ENCODE data around the gene RAB3IL1. TPM values are rescaled to one million over a fixed set of nuclear protein-coding genes. Genes with fewer than 3 reads are reported as not detected.
"Not testable (repeated sequence)": the region's sequence is repeated elsewhere in the genome, so short reads cannot be mapped to it uniquely, and the experiment has no call there.

The RAB3IL1 gene
- polyA plus RNA-seq, 1 donor = 18.7 TPM

- DNase-seq = no peak
Observed at GRCh38 chr11:61885784-61886580, 31.4 kb downstream of the RAB3IL1 start.

- no peak for DNase-seq
Observed at GRCh38 chr11:61885166-61885778, 32.1 kb downstream of the RAB3IL1 start.

- no peak for DNase-seq
Observed at GRCh38 chr11:61883947-61884346, 33.4 kb downstream of the RAB3IL1 start.

- no peak for DNase-seq
Observed at GRCh38 chr11:61883327-61883726, 34.0 kb downstream of the RAB3IL1 start.

- DNase-seq = no peak
Observed at GRCh38 chr11:61882879-61883278, 34.5 kb downstream of the RAB3IL1 start.

- not testable (repeated sequence) for DNase-seq
Observed at GRCh38 chr11:61882267-61882666, 35.1 kb downstream of the RAB3IL1 start.

- no peak for DNase-seq
Observed at GRCh38 chr11:61881397-61881796, 36.0 kb downstream of the RAB3IL1 start.

- no peak for DNase-seq
Observed at GRCh38 chr11:61880454-61880853, 36.9 kb downstream of the RAB3IL1 start.

GRCh38 chr11:61880031-61880430 lies 37.3 kb downstream of the RAB3IL1 start:
- no peak for DNase-seq

- no peak for DNase-seq
Observed at GRCh38 chr11:61879152-61879551, 38.2 kb downstream of the RAB3IL1 start.

- DNase-seq = no peak
Observed at GRCh38 chr11:61875698-61876097, 41.7 kb downstream of the RAB3IL1 start.

- no peak for DNase-seq
Observed at GRCh38 chr11:61874853-61875252, 42.5 kb downstream of the RAB3IL1 start.

GRCh38 chr11:61874377-61874809 lies 43.0 kb downstream of the RAB3IL1 start:
- DNase-seq = no peak

- DNase-seq = no peak
Observed at GRCh38 chr11:61873588-61874376, 43.6 kb downstream of the RAB3IL1 start.

- DNase-seq = no peak
Observed at GRCh38 chr11:61872935-61873565, 44.3 kb downstream of the RAB3IL1 start.

GRCh38 chr11:61871158-61871597 lies 46.2 kb downstream of the RAB3IL1 start:
- peak; percentile 60 for DNase-seq

GRCh38 chr11:61870541-61871031 lies 46.8 kb downstream of the RAB3IL1 start:
- DNase-seq = peak; percentile 14

- no peak for DNase-seq
Observed at GRCh38 chr11:61869708-61870451, 47.5 kb downstream of the RAB3IL1 start.

- DNase-seq = no peak
Observed at GRCh38 chr11:61869429-61869707, 48.0 kb downstream of the RAB3IL1 start.

- no peak for DNase-seq
Observed at GRCh38 chr11:61868571-61869428, 48.6 kb downstream of the RAB3IL1 start.

GRCh38 chr11:61866958-61867343 lies 50.4 kb downstream of the RAB3IL1 start:
- DNase-seq = no peak

All from left kidney (tissue), 2 donors.